Measurements from ENCODE around the gene IGSF3.
"Not testable (repeated sequence)": the region's sequence is repeated elsewhere in the genome, so short reads cannot be mapped to it uniquely, and the experiment has no call there.

DNA sequence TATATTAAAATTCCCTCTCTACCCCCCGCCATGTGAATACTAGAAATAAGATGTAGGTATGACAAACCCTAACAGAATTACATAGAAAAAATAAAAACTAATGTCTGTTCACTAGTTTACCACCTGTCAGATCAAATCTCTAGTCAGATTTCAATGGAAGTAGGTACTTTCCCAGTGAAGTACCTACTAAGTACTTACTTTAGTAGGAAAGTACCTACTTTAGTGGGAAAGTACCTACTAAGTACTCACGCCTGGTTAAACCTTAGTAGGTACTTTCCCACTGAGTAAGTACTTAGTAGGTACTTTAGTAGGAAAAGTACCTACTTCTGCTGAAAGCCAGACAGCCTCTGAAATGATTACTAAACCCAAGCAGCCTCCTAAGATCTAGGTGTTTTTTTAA, 58.7 kb downstream of the IGSF3 start:
- TF ChIP-seq CTCF (conservative IDR thresholded peaks at IDR 0.05); EZH2 (IDR thresholded peaks at IDR 0.05; ENCODE audit: low read depth): not testable (repeated sequence)
